Colonic mucosa (tissue), 4 donors: ENCODE results near the gene RP2. TPM values are rescaled to one million over a fixed set of nuclear protein-coding genes. Genes with fewer than 3 reads are reported as not detected.
A peak's percentile ranks its signal among the peaks of the same experiment; 100 is the strongest.

ENCODE experiments used
- DNase-seq: peaks from one replicate; pipeline ENCODE4 v3.0.0-alpha.2; 2020
- H3K27ac ChIP-seq: fragments of 200-600 bp; one replicate; pipeline ENCODE4 v1.8.0; 2021
- H3K27me3 ChIP-seq: fragments of 200-600 bp; one replicate; pipeline ENCODE4 v1.8.0; 2021
- H3K36me3 ChIP-seq: fragments of 200-600 bp; one replicate; pipeline ENCODE4 v1.8.0; 2021
- H3K4me1 ChIP-seq: fragments of 200-600 bp; one replicate; pipeline ENCODE4 v1.8.0; 2021; ENCODE audit warnings: mild to moderate bottlenecking
- H3K4me3 ChIP-seq: fragments of 200-600 bp; one replicate; pipeline ENCODE4 v1.8.0; 2021
- H3K9ac ChIP-seq, 2 donors: one replicate each; pipeline ENCODE4 v1.7.0; 2013; ENCODE audit warnings: control low read depth in 2 of 2, low read depth in 2 of 2, low read length in 2 of 2
- H3K9me3 ChIP-seq: fragments of 200-600 bp; one replicate; pipeline ENCODE4 v1.8.0; 2021
- CTCF ChIP-seq: fragments of 200-600 bp; IDR thresholded peaks from one replicate; pipeline ENCODE4 v1.8.0; 2022; ENCODE audit warnings: antibody characterized with exemption, mild to moderate bottlenecking
- intact Hi-C: fragments of 100-400 bp; cut with DNase I; formaldehyde crosslinking; loops from one replicate; pipeline ENCODE4 v1.14.1; 2022
- total RNA-seq, 2 donors: library from RNA; stranded (reverse); fragmentation: NEBNext Ultra II Directional in 1 of 2; extraction: Animal tissue kit (Norgen Biotek cat#: 25700) in 1 of 2; gene quantifications; one replicate each; pipeline ENCODE4 v1.2.1, GENCODE V29; 2021
- donor health status: healthy.
- donor health status: DM: no; HTN: no; CAD: no.
- donor health status: DM: no; HTN: no; CAD: no.

The RP2 gene
- total RNA-seq = 10 to 100 TPM; 11.7 to 19.1 TPM

GRCh38 chrX:46836701-46837557, at the start of gene RP2:
Gene RP2 (plus strand): TSS chrX:46837043. CDS start chrX:46837101, 58 bp downstream.
- H3K36me3 ChIP-seq = no peaks in the 10 kb centered on the region
- no peaks in the 10 kb centered on the region for H3K4me1 ChIP-seq
- H3K4me3 ChIP-seq = peak within 1 kb of the TSS; percentile 59
- H3K9ac ChIP-seq = peak within 1 kb of the TSS; percentile 82 to 90
- DNase-seq = peak; percentile 89
- peak within 1 kb of the TSS; percentile 91 for H3K27ac ChIP-seq
- intact Hi-C loops = no loop called here
- TF ChIP-seq CTCF = no peak
- no peaks in the 10 kb centered on the region for H3K9me3 ChIP-seq
- H3K27me3 ChIP-seq = no peaks in the 10 kb centered on the region

GRCh38 chrX:46788902-46789301, 47.9 kb upstream of the RP2 start:
- H3K4me1 ChIP-seq = no peaks in the 10 kb centered on the region
- no peak overlapping the region for H3K4me3 ChIP-seq
- no peaks in the 10 kb centered on the region for H3K9me3 ChIP-seq
- no peak for TF ChIP-seq CTCF
- no peak for DNase-seq
- intact Hi-C loops = no loop called here
- H3K27ac ChIP-seq = no peak overlapping the region
- H3K9ac ChIP-seq = no peak overlapping the region
- H3K27me3 ChIP-seq = no peaks in the 10 kb centered on the region
- no peaks in the 10 kb centered on the region for H3K36me3 ChIP-seq

GRCh38 chrX:46791927-46792809, 44.7 kb upstream of the RP2 start:
- Histone ChIP-seq H3K9me3 (no peaks in the 10 kb centered on the region), H3K36me3 (no peaks in the 10 kb centered on the region), H3K27ac (no peak overlapping the region), H3K4me1 (no peaks in the 10 kb centered on the region), H3K4me3 (no peak overlapping the region), H3K27me3 (no peaks in the 10 kb centered on the region), H3K9ac (peak overlapping the region in 1 of 2 donors; percentile 12)
- intact Hi-C loops = no loop called here
- DNase-seq = no peak
- no peak for TF ChIP-seq CTCF

GRCh38 chrX:46792810-46793188, 44.0 kb upstream of the RP2 start:
- Histone ChIP-seq H3K27ac (no peak overlapping the region), H3K9me3 (no peaks in the 10 kb centered on the region), H3K4me3 (no peak overlapping the region), H3K27me3 (no peaks in the 10 kb centered on the region), H3K36me3 (no peaks in the 10 kb centered on the region), H3K9ac (no peak overlapping the region), H3K4me1 (no peaks in the 10 kb centered on the region)
- no peak for TF ChIP-seq CTCF
- DNase-seq = no peak
- intact Hi-C loops = no loop called here

- no peak for DNase-seq
- no peaks in the 10 kb centered on the region for H3K27me3 ChIP-seq
- TF ChIP-seq CTCF = no peak
- intact Hi-C loops = no loop called here
- H3K27ac ChIP-seq = no peak overlapping the region
- no peaks in the 10 kb centered on the region for H3K4me1 ChIP-seq
- H3K9ac ChIP-seq = no peak overlapping the region
- no peak overlapping the region for H3K4me3 ChIP-seq
- H3K36me3 ChIP-seq = no peaks in the 10 kb centered on the region
- H3K9me3 ChIP-seq = no peaks in the 10 kb centered on the region
These were observed 43.3 kb upstream of the RP2 start for GRCh38 chrX:46793386-46794143.
